ENCODE results near the gene CD63. TPM values are rescaled to one million over a fixed set of nuclear protein-coding genes. Genes with fewer than 3 reads are reported as not detected.

Gene CD63
- total RNA-seq, 4 donors from 2014 or later, result 683 to 1,145 (median 1,122) TPM

DNA sequence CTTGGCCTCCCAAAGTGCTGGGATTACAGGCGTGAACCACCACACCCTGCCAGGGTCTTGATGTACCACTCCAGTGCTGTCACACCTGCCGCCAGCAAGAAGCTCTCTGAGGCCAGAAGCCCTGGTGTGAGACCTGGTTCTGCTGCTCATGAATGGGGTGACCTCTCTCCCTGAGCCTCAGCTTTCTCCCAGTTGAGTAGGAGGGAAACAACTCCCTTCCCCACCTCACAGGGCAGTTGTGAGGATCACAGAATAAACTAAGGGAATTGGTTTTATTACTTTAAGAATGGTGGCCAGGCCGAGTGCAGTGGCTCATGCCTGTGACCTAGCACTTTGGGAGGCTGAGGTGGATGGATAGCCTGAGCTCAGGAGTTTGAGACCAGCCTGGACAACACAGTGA is 5.8 kb upstream of the CD63 start:
- Histone ChIP-seq H3K9me3 (no peaks in the 10 kb centered on the region), H3K4me3 (replicated peaks in 1 of 3) (no peak overlapping the region), H3K4me1 (peaks cover 18 to 29% of the 10 kb centered on the region in 2 donors), H3K27me3 (no peaks in the 10 kb centered on the region), H3K27ac (no peak overlapping the region), H3K36me3 (no peaks in the 10 kb centered on the region)
- DNase-seq, result no peak
- intact Hi-C loops (cut with DNase I), result no loop called here
- TF ChIP-seq, protein P1, sequence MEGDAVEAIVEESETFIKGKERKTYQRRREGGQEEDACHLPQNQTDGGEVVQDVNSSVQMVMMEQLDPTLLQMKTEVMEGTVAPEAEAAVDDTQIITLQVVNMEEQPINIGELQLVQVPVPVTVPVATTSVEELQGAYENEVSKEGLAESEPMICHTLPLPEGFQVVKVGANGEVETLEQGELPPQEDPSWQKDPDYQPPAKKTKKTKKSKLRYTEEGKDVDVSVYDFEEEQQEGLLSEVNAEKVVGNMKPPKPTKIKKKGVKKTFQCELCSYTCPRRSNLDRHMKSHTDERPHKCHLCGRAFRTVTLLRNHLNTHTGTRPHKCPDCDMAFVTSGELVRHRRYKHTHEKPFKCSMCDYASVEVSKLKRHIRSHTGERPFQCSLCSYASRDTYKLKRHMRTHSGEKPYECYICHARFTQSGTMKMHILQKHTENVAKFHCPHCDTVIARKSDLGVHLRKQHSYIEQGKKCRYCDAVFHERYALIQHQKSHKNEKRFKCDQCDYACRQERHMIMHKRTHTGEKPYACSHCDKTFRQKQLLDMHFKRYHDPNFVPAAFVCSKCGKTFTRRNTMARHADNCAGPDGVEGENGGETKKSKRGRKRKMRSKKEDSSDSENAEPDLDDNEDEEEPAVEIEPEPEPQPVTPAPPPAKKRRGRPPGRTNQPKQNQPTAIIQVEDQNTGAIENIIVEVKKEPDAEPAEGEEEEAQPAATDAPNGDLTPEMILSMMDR (IDR thresholded peaks at IDR 0.05), result no peak
- TF ChIP-seq POLR2A (IDR thresholded peaks at IDR 0.05), result no peak
- 93 to 97% methylated on average over 2 to 3 of the region's 3 CpGs for WGBS, 2 donors

DNA sequence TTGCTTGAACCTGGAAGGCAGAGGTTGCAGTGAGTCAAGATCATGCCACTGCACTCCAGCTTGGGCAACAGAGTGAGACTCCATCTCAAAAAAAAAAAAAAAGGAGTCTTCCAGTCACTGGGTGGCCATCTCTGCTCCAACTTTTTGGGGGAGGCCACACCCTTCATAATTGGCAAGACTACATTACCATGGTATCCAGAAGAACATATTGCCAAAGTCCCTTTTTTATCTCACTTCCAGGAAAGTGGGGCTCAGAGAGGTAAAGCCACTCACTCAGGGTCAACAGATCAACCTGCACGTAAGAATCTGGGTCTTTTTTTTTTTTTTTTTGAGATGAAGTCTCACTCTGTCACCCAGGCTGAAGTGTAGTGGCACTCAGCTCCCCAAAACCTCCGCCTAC is 5.0 kb upstream of the CD63 start:
- Histone ChIP-seq H3K4me3 (replicated peaks in 1 of 3) (no peak overlapping the region), H3K4me1 (peaks cover 18 to 29% of the 10 kb centered on the region in 2 donors)

DNA sequence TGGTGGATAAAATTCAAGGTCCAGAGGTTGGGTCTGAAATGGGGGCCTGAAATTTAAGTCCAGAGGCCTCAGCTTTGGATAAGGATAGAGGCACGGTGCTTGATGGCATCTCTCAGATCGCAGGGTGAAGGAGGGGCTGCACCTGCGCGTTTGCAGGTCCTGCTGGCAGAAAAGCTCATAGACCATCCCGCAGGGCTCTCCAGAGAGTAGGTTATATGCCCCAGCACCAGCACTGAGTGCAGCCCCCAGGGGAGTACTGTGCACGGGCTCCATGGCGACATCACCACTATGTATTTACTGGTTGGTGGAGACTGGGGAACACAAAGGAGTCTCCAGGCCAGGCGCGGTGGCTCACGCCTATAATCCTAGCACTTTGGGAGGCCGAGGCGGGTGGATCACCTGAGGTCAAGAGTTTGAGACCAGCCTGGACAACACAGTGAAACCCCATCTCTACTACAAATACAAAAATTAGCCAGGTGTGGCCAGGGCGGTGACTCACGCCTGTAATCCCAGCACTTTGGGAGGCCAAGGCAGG is 4.3 kb upstream of the CD63 start:
- no peak for DNase-seq
- peaks cover 17 to 28% of the 10 kb centered on the region in 2 donors for H3K4me1 ChIP-seq
- H3K36me3 ChIP-seq, result no peaks in the 10 kb centered on the region
- H3K4me3 ChIP-seq (replicated peaks in 1 of 3), result no peak overlapping the region
- no peaks in the 10 kb centered on the region for H3K27me3 ChIP-seq
- intact Hi-C loops (cut with DNase I), result no loop called here
- WGBS, 2 donors, result 91% methylated on average over 14 of the region's 14 CpGs
- no peaks in the 10 kb centered on the region for H3K9me3 ChIP-seq
- no peak for TF ChIP-seq POLR2A (IDR thresholded peaks at IDR 0.05)
- TF ChIP-seq, protein P1 (IDR thresholded peaks at IDR 0.05), result no peak
- H3K27ac ChIP-seq, result no peak overlapping the region

More for the DNA sequence above, 5.0 kb upstream of the CD63 start:
- DNase-seq, result no peak
- no peaks in the 10 kb centered on the region for H3K36me3 ChIP-seq
- no peaks in the 10 kb centered on the region for H3K9me3 ChIP-seq
- intact Hi-C loops (cut with DNase I), result no loop called here
- no peak overlapping the region for H3K27ac ChIP-seq
- TF ChIP-seq, protein P1 (IDR thresholded peaks at IDR 0.05), result no peak
- no peak for TF ChIP-seq POLR2A (IDR thresholded peaks at IDR 0.05)
- WGBS, 2 donors, result 85 to 88% methylated on average over 2 of the region's 2 CpGs
- H3K27me3 ChIP-seq, result no peaks in the 10 kb centered on the region

DNA sequence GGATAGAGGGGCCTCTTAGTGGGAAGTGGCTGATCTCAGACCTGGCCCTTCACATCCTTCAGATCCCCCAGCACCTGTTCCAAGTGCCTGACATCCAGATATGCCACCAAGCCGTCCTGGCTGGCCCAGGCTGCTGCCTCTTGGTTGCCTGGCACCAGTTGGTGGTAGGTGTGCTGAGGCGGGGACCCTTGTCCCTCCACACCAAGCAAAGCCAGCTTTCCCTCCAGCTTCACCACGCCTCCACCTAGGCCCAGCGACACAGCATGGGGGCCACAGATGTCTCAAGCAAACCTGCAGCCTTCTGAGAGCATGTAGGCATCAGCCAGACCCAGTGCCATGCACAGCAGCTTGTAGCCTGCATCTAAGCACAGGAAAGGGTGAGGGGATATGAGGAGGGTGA is 3.5 kb upstream of the CD63 start:
- intact Hi-C loops (cut with DNase I), result no loop called here
- Histone ChIP-seq H3K27me3 (no peaks in the 10 kb centered on the region), H3K9me3 (no peaks in the 10 kb centered on the region), H3K36me3 (no peaks in the 10 kb centered on the region), H3K4me3 (replicated peaks in 1 of 3) (no peak overlapping the region), H3K4me1 (peaks cover 19 to 25% of the 10 kb centered on the region in 2 donors), H3K27ac (no peak overlapping the region)
- TF ChIP-seq POLR2A (IDR thresholded peaks at IDR 0.05), result no peak
- TF ChIP-seq, protein P1 (IDR thresholded peaks at IDR 0.05), result no peak
- 75 to 83% methylated on average over 4 of the region's 4 CpGs for WGBS, 2 donors
- DNase-seq, result no peak

DNA sequence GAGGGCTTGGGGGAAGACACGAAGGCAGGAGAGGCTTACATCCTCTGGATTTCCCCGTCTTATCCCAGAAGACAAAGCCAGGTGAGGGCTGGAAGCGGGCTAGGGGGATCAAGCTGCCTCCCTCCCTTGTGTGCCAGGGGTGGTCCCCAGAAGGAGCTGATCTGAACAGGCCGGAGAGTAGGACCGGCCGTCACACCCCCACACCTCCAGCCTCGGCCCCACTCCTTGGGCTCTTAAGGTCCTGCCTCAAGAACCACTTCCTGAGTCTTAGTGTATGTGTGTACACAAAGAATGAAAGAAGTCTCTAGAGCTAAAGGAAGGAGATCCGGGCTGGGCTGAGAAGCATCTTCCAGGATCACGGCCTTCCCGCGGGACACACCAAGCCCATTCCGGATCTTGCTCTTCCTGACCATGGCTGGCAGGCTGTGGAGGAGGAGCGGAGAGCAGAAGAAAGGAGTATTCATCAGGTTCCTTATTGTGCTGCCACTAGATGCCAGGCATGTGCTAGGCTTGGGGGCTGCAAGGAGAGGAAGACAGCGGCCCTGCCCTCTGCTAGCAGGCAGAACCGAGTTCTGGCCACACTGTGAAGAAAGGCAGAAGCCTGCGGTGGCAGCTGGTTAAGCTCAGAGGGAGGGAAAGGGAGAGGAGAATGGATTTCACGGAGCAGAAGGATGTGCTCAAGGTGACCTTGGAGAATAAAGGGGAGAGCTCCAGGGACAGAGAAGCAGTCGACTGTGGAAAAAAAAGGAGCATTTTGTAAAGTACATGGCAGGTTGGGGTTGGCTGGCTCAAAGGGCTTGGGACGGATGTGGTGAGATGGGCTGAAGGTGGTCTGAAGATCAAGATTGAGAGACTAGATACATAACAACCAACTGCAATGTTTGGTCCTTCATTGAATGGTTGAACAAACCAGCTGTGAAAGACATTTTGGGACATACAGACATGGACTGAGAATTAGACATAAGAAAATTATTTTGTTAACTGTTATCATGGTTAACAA is 1.3 kb upstream of the CD63 start:
- Histone ChIP-seq H3K4me1 (peaks cover 26 to 37% of the 10 kb centered on the region in 2 donors), H3K27me3 (no peaks in the 10 kb centered on the region), H3K27ac (peak overlapping the region; percentile 89 to 98 (median 96)), H3K36me3 (peaks cover 12 to 17% of the 10 kb centered on the region in 2 donors), H3K4me3 (replicated peaks in 1 of 3) (peak overlapping the region; percentile 10 to 90 (median 85)), H3K9me3 (no peaks in the 10 kb centered on the region)
- 10 to 12% methylated on average over 16 to 19 of the region's 19 CpGs for WGBS, 2 donors
- intact Hi-C loops (cut with DNase I), result no loop called here
- DNase-seq, result peak; percentile 39 to 41
- TF ChIP-seq, protein P1 (IDR thresholded peaks at IDR 0.05), result no peak
- TF ChIP-seq POLR2A (IDR thresholded peaks at IDR 0.05), result no peak

Measured in thyroid gland (tissue), 4 donors.